ENCODE data around the gene ASIC1.

The ASIC1 gene

DNA sequence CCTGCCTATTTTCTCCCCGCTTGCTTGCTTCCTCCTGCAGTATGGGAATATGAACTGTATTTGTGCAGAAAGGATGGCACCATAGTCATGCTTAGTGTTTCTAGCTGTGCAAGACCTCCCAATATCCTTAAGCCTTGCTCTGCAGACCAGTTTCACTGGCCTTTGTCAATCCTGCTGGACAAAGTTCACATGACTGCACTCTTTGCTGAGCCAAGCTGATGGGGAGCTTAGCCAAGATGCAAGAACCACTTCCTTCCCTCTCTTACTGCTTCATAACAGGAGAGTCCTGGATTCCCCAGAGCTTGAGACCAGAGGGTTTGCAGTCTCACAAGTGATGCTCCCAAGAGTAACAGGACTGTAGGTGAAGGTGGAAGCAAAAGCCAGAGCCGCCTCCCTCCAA lies 3.8 kb downstream of the ASIC1 start:
- WGBS (ENCODE audit: insufficient coverage, insufficient read length), result no CpG with 5 or more reads among the region's 2 CpGs
- no peaks in the 10 kb centered on the region for H3K9me3 ChIP-seq (ENCODE audit: control insufficient read depth, insufficient read depth, low read length)
- no peak overlapping the region for H3K4me3 ChIP-seq (ENCODE audit: low read length)
- peaks cover 4% of the 10 kb centered on the region for H3K4me1 ChIP-seq (ENCODE audit: control insufficient read depth, insufficient read depth, low read length)
- H3K27me3 ChIP-seq (ENCODE audit: control insufficient read depth, insufficient read depth, low read length), result peaks cover 26% of the 10 kb centered on the region
- no peak for DNase-seq (ENCODE audit: low read depth, low spot score)
- no peak overlapping the region for H3K27ac ChIP-seq (ENCODE audit: low read length)
- no peaks in the 10 kb centered on the region for H3K36me3 ChIP-seq (ENCODE audit: control insufficient read depth, insufficient read depth, low read length)

DNA sequence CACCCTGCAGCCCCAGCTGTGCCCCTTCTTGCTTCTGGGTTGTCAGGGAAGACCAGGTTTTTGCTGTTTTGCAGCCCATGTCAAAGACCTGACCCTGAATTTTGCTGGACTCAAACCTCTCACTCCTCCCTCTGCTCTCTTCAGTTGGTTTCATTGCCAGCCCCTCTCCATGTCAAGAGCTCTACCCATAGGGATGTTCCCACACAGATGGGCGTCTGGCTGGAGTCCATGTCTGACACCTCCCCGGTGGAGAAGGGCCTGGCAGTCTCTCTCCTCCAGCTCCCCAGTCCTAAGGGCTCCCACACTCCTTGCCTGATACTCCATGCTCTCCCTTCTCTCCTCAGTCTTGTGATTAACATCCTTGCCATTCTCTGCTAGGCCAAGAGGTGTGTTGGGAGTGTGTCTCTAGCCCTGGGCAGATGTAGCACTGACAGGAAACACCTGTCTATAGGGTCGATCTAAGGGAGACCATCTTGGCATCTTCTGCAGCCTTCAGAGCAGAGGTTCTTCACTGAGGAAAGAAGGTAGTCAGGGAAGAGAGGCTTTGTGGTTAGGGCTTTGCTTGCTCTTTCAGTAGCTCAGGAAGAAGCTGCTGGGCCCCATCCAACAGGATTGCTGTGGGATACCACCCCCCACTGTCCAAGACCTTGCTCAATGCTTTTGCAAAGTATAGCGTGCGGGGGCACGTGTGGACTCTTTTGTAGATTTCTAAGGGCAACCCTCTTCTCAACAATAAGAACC lies 4.7 kb downstream of the ASIC1 start:
- H3K27me3 ChIP-seq (ENCODE audit: control insufficient read depth, insufficient read depth, low read length), result peaks cover 17% of the 10 kb centered on the region
- H3K36me3 ChIP-seq (ENCODE audit: control insufficient read depth, insufficient read depth, low read length), result no peaks in the 10 kb centered on the region
- no peaks in the 10 kb centered on the region for H3K9me3 ChIP-seq (ENCODE audit: control insufficient read depth, insufficient read depth, low read length)
- H3K27ac ChIP-seq (ENCODE audit: low read length), result no peak overlapping the region
- no peaks in the 10 kb centered on the region; the same call in 1 of the 2 replicates for H3K4me1 ChIP-seq (ENCODE audit: control insufficient read depth, insufficient read depth, low read length)
- no CpG with 5 or more reads among the region's 6 CpGs for WGBS (ENCODE audit: insufficient coverage, insufficient read length)
- H3K4me3 ChIP-seq (ENCODE audit: low read length), result no peak overlapping the region
- no peak for DNase-seq (ENCODE audit: low read depth, low spot score)

DNA sequence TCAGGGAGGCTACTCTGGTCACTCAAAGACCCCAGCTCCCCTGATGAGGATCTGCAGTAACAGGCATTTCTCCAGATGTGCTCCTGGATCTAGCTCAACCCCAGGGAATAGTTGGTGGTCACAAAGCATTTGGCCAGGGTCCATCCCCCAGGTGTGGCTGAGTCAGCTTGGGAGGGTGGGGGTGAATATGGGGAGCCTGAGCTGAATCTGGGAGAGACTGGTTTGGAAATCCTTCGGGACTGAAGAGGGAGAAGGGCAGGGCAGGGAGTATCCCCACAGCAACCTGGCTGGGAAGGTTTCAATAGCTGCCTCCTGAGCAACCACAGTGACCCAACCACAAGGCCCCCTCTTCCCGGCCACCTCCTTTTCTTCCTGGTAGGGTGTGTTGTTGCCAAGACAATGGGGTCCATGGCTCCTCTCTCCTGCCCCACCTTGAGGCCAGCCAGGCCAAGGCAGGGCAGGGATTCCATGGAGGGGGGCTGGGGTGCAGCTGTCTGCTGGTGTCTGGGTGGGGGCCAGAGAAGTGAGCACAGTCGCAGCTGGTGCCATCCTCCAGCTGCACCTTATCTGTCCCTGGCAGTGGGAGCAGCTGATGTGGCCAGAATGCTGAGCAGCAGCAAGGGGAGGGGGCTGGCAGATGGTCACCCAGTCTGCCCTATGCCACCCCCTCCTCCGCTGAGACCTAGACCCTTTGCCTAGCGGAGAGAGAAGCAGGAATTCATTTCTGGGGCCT lies 5.5 kb downstream of the ASIC1 start:
- DNase-seq (ENCODE audit: low read depth, low spot score), result no peak
- WGBS (ENCODE audit: insufficient coverage, insufficient read length), result no CpG with 5 or more reads among the region's 5 CpGs
- Histone ChIP-seq H3K27ac (ENCODE audit: low read length) (no peak overlapping the region), H3K27me3 (ENCODE audit: control insufficient read depth, insufficient read depth, low read length) (peaks cover 15% of the 10 kb centered on the region), H3K36me3 (ENCODE audit: control insufficient read depth, insufficient read depth, low read length) (no peaks in the 10 kb centered on the region), H3K9me3 (ENCODE audit: control insufficient read depth, insufficient read depth, low read length) (no peaks in the 10 kb centered on the region), H3K4me3 (ENCODE audit: low read length) (no peak overlapping the region), H3K4me1 (ENCODE audit: control insufficient read depth, insufficient read depth, low read length) (no peaks in the 10 kb centered on the region; the same call in 1 of the 2 replicates)

DNA sequence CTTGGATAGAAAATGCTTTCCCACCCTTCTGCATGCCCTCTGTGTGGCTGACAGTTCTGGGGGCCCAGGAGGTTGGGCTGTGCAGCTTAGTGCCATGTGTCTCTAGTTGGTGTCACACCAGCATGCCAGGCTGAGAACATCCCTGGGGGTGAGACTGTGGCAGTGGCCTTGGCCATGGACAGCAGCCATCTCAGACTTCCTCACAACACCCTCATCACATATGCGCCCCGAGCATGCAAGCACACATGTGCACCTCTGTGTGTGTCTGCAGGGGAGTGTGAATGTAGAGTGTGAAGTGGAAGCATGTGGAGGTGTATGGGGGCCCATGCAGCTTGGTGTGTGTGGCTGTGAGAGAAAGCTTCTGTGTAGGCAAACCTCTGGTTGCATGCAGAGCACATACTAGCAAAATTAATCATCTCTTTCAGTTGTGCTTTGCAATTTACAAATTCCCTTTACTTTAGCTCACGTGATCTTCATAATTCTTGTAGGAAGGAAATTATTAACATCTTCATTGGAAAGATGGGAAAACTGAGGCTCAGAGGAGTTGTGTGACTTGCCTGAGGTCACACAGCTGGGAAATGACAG lies 8.4 kb downstream of the ASIC1 start:
- H3K36me3 ChIP-seq (ENCODE audit: control insufficient read depth, insufficient read depth, low read length), result no peaks in the 10 kb centered on the region
- H3K9me3 ChIP-seq (ENCODE audit: control insufficient read depth, insufficient read depth, low read length), result no peaks in the 10 kb centered on the region
- no peaks in the 10 kb centered on the region for H3K27me3 ChIP-seq (ENCODE audit: control insufficient read depth, insufficient read depth, low read length)
- WGBS (ENCODE audit: insufficient coverage, insufficient read length), result no CpG with 5 or more reads among the region's 3 CpGs
- H3K4me3 ChIP-seq (ENCODE audit: low read length), result no peak overlapping the region
- DNase-seq (ENCODE audit: low read depth, low spot score), result no peak
- no peaks in the 10 kb centered on the region; the same call in 1 of the 2 replicates for H3K4me1 ChIP-seq (ENCODE audit: control insufficient read depth, insufficient read depth, low read length)
- H3K27ac ChIP-seq (ENCODE audit: low read length), result no peak overlapping the region

DNA sequence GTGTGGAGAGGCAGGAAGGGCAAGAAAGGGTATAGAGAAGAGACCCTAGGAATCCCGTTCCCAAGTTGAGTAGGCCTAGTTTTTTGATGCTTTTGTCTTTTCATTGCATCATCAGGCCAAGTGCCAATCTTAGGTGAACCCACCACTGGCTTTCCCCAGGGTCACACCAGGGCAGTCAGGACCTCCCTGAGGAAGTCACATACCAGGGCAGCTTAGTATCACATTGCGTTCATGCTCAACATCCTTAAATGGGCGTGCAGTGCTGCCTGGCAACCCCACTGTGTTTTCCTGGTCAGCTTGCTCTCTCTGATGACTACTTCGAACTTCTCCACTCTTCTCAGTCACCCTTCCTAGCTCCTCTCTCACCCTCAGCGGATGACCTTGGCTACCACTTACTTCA lies 9.0 kb downstream of the ASIC1 start:
- Histone ChIP-seq H3K36me3 (ENCODE audit: control insufficient read depth, insufficient read depth, low read length) (no peaks in the 10 kb centered on the region), H3K9me3 (ENCODE audit: control insufficient read depth, insufficient read depth, low read length) (no peaks in the 10 kb centered on the region), H3K4me3 (ENCODE audit: low read length) (no peak overlapping the region), H3K4me1 (ENCODE audit: control insufficient read depth, insufficient read depth, low read length) (no peaks in the 10 kb centered on the region; the same call in 1 of the 2 replicates), H3K27ac (ENCODE audit: low read length) (no peak overlapping the region), H3K27me3 (ENCODE audit: control insufficient read depth, insufficient read depth, low read length) (no peaks in the 10 kb centered on the region)
- no peak for DNase-seq (ENCODE audit: low read depth, low spot score)
- WGBS (ENCODE audit: insufficient coverage, insufficient read length), result no CpG with 5 or more reads among the region's 5 CpGs

DNA sequence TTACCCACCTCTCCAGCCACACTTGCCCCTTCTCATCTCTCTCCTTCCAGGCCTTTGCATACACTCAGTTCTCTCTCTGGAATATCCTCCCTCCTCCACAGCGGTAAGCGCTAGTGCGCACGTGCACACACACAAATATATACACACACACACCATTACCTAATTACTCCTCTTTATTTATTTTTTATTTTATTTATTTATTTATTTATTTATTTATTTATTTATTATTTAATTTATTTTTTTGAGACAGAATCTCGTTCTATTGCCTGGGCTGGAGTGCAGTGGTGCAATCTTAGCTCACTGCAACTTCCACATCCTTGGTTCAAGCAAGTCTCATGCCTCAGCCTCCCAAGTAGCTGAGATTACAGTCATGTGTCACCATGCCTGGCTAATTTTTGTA lies 11.7 kb downstream of the ASIC1 start:
- Histone ChIP-seq H3K9me3 (ENCODE audit: control insufficient read depth, insufficient read depth, low read length) (no peaks in the 10 kb centered on the region), H3K27me3 (ENCODE audit: control insufficient read depth, insufficient read depth, low read length) (no peaks in the 10 kb centered on the region), H3K36me3 (ENCODE audit: control insufficient read depth, insufficient read depth, low read length) (no peaks in the 10 kb centered on the region), H3K4me1 (ENCODE audit: control insufficient read depth, insufficient read depth, low read length) (0 out of 2 replicates have a peak, but pooled peaks cover 3% of the 10 kb centered on the region), H3K4me3 (ENCODE audit: low read length) (no peak overlapping the region), H3K27ac (ENCODE audit: low read length) (no peak overlapping the region)
- DNase-seq (ENCODE audit: low read depth, low spot score), result no peak
- WGBS (ENCODE audit: insufficient coverage, insufficient read length), result 100% methylated on average over 3 of the region's 5 CpGs

DNA sequence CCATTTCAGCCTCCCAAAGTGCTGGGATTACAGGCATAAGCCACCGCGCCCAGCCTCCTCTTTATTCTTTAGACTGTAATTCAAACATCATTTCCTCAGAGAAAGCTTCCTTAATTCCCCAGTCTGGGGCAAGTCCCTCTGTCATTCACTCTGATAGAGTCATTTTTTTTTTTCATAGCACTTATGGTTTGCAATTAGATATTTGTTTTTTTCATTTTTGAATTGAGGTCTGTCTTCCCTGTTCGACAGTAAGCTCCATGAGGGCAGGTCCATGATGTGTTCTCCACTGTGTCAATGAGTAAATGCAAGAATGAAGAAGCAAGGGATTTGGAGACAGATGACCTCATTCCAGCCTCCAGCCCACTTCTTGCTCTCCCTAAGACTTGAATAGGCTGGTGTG lies 12.1 kb downstream of the ASIC1 start:
- no peaks in the 10 kb centered on the region for H3K9me3 ChIP-seq (ENCODE audit: control insufficient read depth, insufficient read depth, low read length)
- H3K36me3 ChIP-seq (ENCODE audit: control insufficient read depth, insufficient read depth, low read length), result no peaks in the 10 kb centered on the region
- 0 out of 2 replicates have a peak, but pooled peaks cover 3% of the 10 kb centered on the region for H3K4me1 ChIP-seq (ENCODE audit: control insufficient read depth, insufficient read depth, low read length)
- no CpG with 5 or more reads among the region's 3 CpGs for WGBS (ENCODE audit: insufficient coverage, insufficient read length)
- DNase-seq (ENCODE audit: low read depth, low spot score), result no peak
- H3K4me3 ChIP-seq (ENCODE audit: low read length), result no peak overlapping the region
- H3K27ac ChIP-seq (ENCODE audit: low read length), result no peak overlapping the region
- H3K27me3 ChIP-seq (ENCODE audit: control insufficient read depth, insufficient read depth, low read length), result no peaks in the 10 kb centered on the region

DNA sequence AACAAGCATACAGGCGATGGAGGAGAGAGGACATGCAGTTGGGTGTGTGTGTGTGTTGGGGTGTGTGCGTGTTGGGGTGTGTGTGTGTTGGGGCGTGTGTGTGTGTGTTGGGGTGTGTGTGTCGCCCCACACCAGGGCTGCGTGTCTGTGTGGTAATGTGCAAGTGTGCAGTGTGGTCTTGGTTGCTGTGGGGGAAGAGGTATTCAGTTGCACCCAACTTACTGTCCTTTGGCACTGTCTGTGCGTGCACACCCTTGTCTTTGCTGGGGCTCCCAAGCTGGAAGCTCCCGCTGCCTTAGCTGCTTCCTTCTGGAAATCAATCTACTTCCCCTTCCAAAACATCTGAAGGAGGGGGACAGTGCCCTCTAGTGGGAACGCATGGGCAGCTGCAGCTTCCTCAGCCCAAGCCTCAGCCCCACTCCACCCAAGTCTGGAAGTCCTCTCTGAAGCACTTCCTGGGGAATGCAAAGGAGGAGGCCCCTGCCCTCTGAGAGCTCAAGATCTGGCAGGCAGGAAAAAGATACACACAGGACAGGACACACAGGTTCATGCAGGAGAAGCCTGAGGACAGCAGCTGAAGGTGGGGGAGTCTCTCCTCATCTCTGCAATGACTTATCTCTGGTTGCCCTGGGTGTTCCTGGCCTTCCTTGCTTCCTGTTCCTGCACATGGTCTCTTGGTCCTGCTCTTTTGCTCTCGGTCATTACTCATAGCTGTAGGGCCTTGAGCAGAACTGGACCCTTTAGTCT lies 13.1 kb downstream of the ASIC1 start:
- DNase-seq (ENCODE audit: low read depth, low spot score), result no peak
- no peak overlapping the region for H3K4me3 ChIP-seq (ENCODE audit: low read length)
- H3K36me3 ChIP-seq (ENCODE audit: control insufficient read depth, insufficient read depth, low read length), result no peaks in the 10 kb centered on the region
- no peaks in the 10 kb centered on the region for H3K9me3 ChIP-seq (ENCODE audit: control insufficient read depth, insufficient read depth, low read length)
- H3K27ac ChIP-seq (ENCODE audit: low read length), result no peak overlapping the region
- WGBS (ENCODE audit: insufficient coverage, insufficient read length), result 100% methylated on average over 3 of the region's 9 CpGs
- no peaks in the 10 kb centered on the region for H3K27me3 ChIP-seq (ENCODE audit: control insufficient read depth, insufficient read depth, low read length)
- 0 out of 2 replicates have a peak, but pooled peaks cover 4% of the 10 kb centered on the region for H3K4me1 ChIP-seq (ENCODE audit: control insufficient read depth, insufficient read depth, low read length)

DNA sequence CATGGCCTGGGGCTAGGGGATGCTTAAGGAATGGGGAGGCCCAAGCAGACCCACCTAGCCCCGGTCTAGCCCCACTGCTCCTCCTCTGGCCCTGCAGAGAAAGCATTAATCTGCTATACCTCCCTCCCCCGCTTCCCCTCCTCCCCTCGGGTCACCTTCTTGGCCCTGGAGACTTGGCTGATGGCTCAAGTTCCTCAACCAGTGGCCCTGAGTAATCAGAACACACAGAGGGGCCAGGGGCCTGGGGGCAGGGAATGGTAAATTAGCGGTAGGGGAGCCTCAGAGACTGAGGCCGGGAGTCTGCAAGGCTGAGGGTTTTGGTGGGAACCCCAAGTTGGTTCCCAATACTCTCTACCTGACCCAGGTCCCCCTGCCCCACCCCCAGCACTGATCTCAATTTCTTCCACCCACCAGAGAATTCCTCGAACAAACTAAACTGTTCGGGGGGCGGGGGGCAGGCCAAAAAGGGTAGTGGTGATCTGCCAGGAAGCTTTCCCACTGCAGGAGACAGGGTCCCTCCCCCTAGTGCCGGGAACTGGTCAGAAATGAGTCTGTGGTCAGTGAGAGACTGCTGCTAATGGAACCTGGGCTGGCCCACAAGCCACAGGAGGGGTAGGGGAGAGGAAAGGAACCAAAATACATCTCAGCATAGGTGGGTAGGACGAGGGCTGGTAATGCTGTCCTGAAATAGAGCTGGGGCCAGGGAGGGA lies 15.0 kb downstream of the ASIC1 start:
- WGBS (ENCODE audit: insufficient coverage, insufficient read length), result no CpG with 5 or more reads among the region's 10 CpGs
- Histone ChIP-seq H3K27ac (ENCODE audit: low read length) (no peak overlapping the region), H3K9me3 (ENCODE audit: control insufficient read depth, insufficient read depth, low read length) (no peaks in the 10 kb centered on the region), H3K27me3 (ENCODE audit: control insufficient read depth, insufficient read depth, low read length) (no peaks in the 10 kb centered on the region), H3K4me1 (ENCODE audit: control insufficient read depth, insufficient read depth, low read length) (0 out of 2 replicates have a peak, but pooled peaks cover 4% of the 10 kb centered on the region), H3K36me3 (ENCODE audit: control insufficient read depth, insufficient read depth, low read length) (no peaks in the 10 kb centered on the region), H3K4me3 (ENCODE audit: low read length) (no peak overlapping the region)
- DNase-seq (ENCODE audit: low read depth, low spot score), result no peak

Measured in iPS DF 6.9 (cell line).